HepG2 (cell line): ENCODE data around the gene FAM120AOS. TPM values are rescaled to one million over a fixed set of nuclear protein-coding genes. Genes with fewer than 3 reads are reported as not detected.

Experiments
- ATF7-NPFF ChIP-seq: sonication (generic); formaldehyde crosslinking; IDR thresholded peaks from 2 replicates; pipeline ENCODE4 v1.8.1; 2023; ENCODE audit warnings: mild to moderate bottlenecking, low read depth, missing genetic modification reagents, moderate library complexity
- E2F1 ChIP-seq: sonication (generic); formaldehyde crosslinking; IDR thresholded peaks from 2 replicates; pipeline ENCODE4 v1.5.0; 2020; ENCODE audit warnings: missing genetic modification reagents
- HOXA3 ChIP-seq: sonication (generic); formaldehyde crosslinking; IDR thresholded peaks from 2 replicates; pipeline ENCODE4 v1.5.0; 2020; ENCODE audit warnings: missing genetic modification reagents
- KAT7 ChIP-seq: IDR thresholded peaks from 2 replicates; pipeline ENCODE4 v1.6.1; 2018; ENCODE audit warnings: borderline replicate concordance, missing compliant biosample characterization
- KDM2A ChIP-seq: sonication (generic); formaldehyde crosslinking; IDR thresholded peaks from 2 replicates; pipeline ENCODE4 v1.4.0; 2020; ENCODE audit warnings: low read depth, missing genetic modification reagents, borderline replicate concordance
- NFAT5 ChIP-seq: sonication (generic); formaldehyde crosslinking; IDR thresholded peaks from 2 replicates; pipeline ENCODE4 v1.4.0; 2020; ENCODE audit warnings: missing genetic modification reagents
- NR2F2 ChIP-seq: IDR thresholded peaks from 2 replicates; pipeline ENCODE4 v1.6.1; 2012; ENCODE audit warnings: low read depth, inconsistent platforms, borderline replicate concordance
- RAD21 ChIP-seq: fragments of 450-650 bp; formaldehyde crosslinking; IDR thresholded peaks from 2 replicates; pipeline ENCODE4 v1.5.0; 2020; ENCODE audit warnings: mild to moderate bottlenecking
- RBFOX2 ChIP-seq: fragments of 200-400 bp; formaldehyde crosslinking; IDR thresholded peaks from 2 replicates; pipeline ENCODE4 v1.6.1; 2017; ENCODE audit warnings: low read depth, mild to moderate bottlenecking, low read length
- THAP8 ChIP-seq: sonication (generic); formaldehyde crosslinking; IDR thresholded peaks from 2 replicates; pipeline ENCODE4 v1.5.1; 2020; ENCODE audit warnings: missing genetic modification reagents, mild to moderate bottlenecking, borderline replicate concordance
- ZBTB14 ChIP-seq: sonication (generic); formaldehyde crosslinking; IDR thresholded peaks from 2 replicates; pipeline ENCODE4 v1.4.0; 2020; ENCODE audit warnings: missing genetic modification reagents
- ZBTB2 ChIP-seq: sonication (generic); formaldehyde crosslinking; IDR thresholded peaks from 2 replicates; pipeline ENCODE4 v1.8.0; 2022; ENCODE audit warnings: low read depth, missing genetic modification reagents
- ZFAT ChIP-seq: sonication (generic); formaldehyde crosslinking; conservative IDR thresholded peaks from 2 replicates; pipeline ENCODE4 v1.8.1; 2023; ENCODE audit warnings: missing genetic modification reagents, inconsistent platforms
- ZMYM4 ChIP-seq: sonication (generic); formaldehyde crosslinking; IDR thresholded peaks from 2 replicates; pipeline ENCODE4 v1.8.1; 2023; ENCODE audit warnings: mild to moderate bottlenecking, missing genetic modification reagents
- ZNF768 ChIP-seq: sonication (generic); formaldehyde crosslinking; IDR thresholded peaks from 2 replicates; pipeline ENCODE4 v1.4.0; 2020; ENCODE audit warnings: missing genetic modification reagents
- ZNF782 ChIP-seq: sonication (generic); formaldehyde crosslinking; IDR thresholded peaks from 2 replicates; pipeline ENCODE4 v1.4.0; 2020; ENCODE audit warnings: missing genetic modification reagents, mild to moderate bottlenecking, borderline replicate concordance
- ZNF790 ChIP-seq: sonication (generic); formaldehyde crosslinking; IDR thresholded peaks from 2 replicates; pipeline ENCODE4 v1.8.0; 2022; ENCODE audit warnings: missing genetic modification reagents, mild to moderate bottlenecking, borderline replicate concordance
- ZNF891 ChIP-seq: sonication (generic); formaldehyde crosslinking; IDR thresholded peaks from 2 replicates; pipeline ENCODE4 v1.5.0; 2020; ENCODE audit warnings: mild to moderate bottlenecking, missing genetic modification reagents
- polyA plus RNA-seq, 8 experiments: library from polyadenylated mRNA; depleted of rRNA in 3 of 8; stranded (reverse) in 7 of 8; unstranded in 1 of 8; fragments of >200 nt; fragmentation: Illumina TruSeq in 4 of 8; extraction: Trizol in 4 of 8; gene quantifications; 2 replicates each; pipeline versions ENCODE4 v1.2.1 to v1.2.3, GENCODE V29; 2011 to 2016; ENCODE audit warnings: low read depth in 4 of 8, missing spikeins in 1 of 8, mixed read lengths in 1 of 8; ENCODE audit not compliant: insufficient read depth in 1 of 8
- total RNA-seq, 5 experiments: library from RNA; depleted of rRNA; stranded (reverse); fragments of >200 nt; fragmentation: Illumina TruSeq; extraction: Trizol; gene quantifications; 2 replicates each; pipeline ENCODE4 v1.2.3, GENCODE V29; 2016; ENCODE audit warnings: low read depth in 1 of 5

The FAM120AOS gene
- total and polyA plus RNA-seq, 2 of the 13 experiments (the other 11 are each of a cell fraction or from before 2014, with no cell fraction given), result 28.2 to 34.6 TPM

- TF ChIP-seq ZNF782 (CRISPR knock-in tag) (peak; percentile 72), E2F1 (CRISPR knock-in tag) (0 out of 2 replicates have a peak, but pooled peaks have one; percentile 56), ATF7-NPFF (peak; percentile 82; the same call in 1 of the 2 replicates), ZBTB14 (0 out of 2 replicates have a peak, but pooled peaks have one; percentile 47), HOXA3 (peak; percentile 30; the same call in 1 of the 2 replicates), ZNF768 (peak; percentile 73; the same call in 1 of the 2 replicates), ZFAT (peak; percentile 78; the same call in 1 of the 2 replicates), RAD21 (CRISPR knock-in tag) (0 out of 2 replicates have a peak, but pooled peaks have one; percentile 32), NFAT5 (peak; percentile 19; the same call in 1 of the 2 replicates), ZMYM4 (CRISPR knock-in tag) (peak; percentile 39), KAT7 (CRISPR knock-in tag) (0 out of 2 replicates have a peak, but pooled peaks have one; percentile 25), KDM2A (CRISPR knock-in tag) (peak; percentile 26; the same call in 1 of the 2 replicates), ZNF790 (peak; percentile 44; the same call in 1 of the 2 replicates), ZBTB2 (CRISPR knock-in tag) (peak; percentile 60; the same call in 1 of the 2 replicates), ZNF891 (peak; percentile 64; the same call in 1 of the 2 replicates), NR2F2 (no peak), THAP8 (0 out of 2 replicates have a peak, but pooled peaks have one; percentile 22), RBFOX2 (peak; percentile 72; the same call in 1 of the 2 replicates)
These were observed 1.3 kb downstream of the FAM120AOS start (continued) for GRCh38 chr9:93451849-93452709.
